Activated CD8-positive, alpha-beta T cell treated with anti-CD3 and anti-CD28 coated beads for 36 hours (primary cell): ENCODE data around the gene LAMA4. TPM values are rescaled to one million over a fixed set of nuclear protein-coding genes. Genes with fewer than 3 reads are reported as not detected.

Experiments used
- ATAC-seq: fragments of 200-7000 bp; cut with Tn5 transposase; one replicate; pipeline ENCODE4 v1.10.0; 2021; ENCODE audit warnings: mild to moderate bottlenecking, moderate library complexity
- CTCF ChIA-PET: fragments of 350-600 bp; sonication (Branson Sonifier 250); formaldehyde crosslinking; loops from one replicate; lab custom pipeline; 2021; ENCODE audit warnings: antibody characterized with exemption; lab: Charles Lee
- POLR2A ChIA-PET: fragments of 350-600 bp; sonication (Branson Sonifier 250); formaldehyde crosslinking; loops from one replicate; lab custom pipeline; 2021; ENCODE audit warnings: antibody characterized with exemption; lab: Charles Lee
- DNase-seq: peaks from one replicate; pipeline ENCODE4 v3.0.0-alpha.2; 2020
- H3K27ac Mint-ChIP-seq: one replicate; pipeline ENCODE4 v1.8.0; 2021; ENCODE audit warnings: mild to moderate bottlenecking, mixed read lengths
- H3K27me3 Mint-ChIP-seq: one replicate; pipeline ENCODE4 v1.8.0; 2021; ENCODE audit warnings: mixed read lengths
- H3K36me3 Mint-ChIP-seq: one replicate; pipeline ENCODE4 v1.8.0; 2021; ENCODE audit warnings: low read depth, mixed read lengths
- H3K4me1 Mint-ChIP-seq: one replicate; pipeline ENCODE4 v1.8.0; 2021; ENCODE audit warnings: low read depth, mixed read lengths
- H3K4me3 Mint-ChIP-seq: one replicate; pipeline ENCODE4 v1.8.0; 2021; ENCODE audit warnings: mild to moderate bottlenecking, moderate library complexity, mixed read lengths
- H3K9me3 Mint-ChIP-seq: one replicate; pipeline ENCODE4 v1.8.0; 2021; ENCODE audit warnings: mixed read lengths
- CTCF ChIP-seq: fragments of 200-600 bp; IDR thresholded peaks from one replicate; pipeline ENCODE4 v1.8.0; 2022; ENCODE audit warnings: antibody characterized with exemption, mild to moderate bottlenecking
- intact Hi-C: fragments of 100-400 bp; cut with micrococcal nuclease; formaldehyde crosslinking; loops from one replicate; pipeline ENCODE4 v1.10.0; 2022
- total RNA-seq, 2 experiments: library from RNA; stranded (reverse); gene quantifications; one replicate each; pipeline ENCODE4 v1.2.3, GENCODE V29; 2021

LAMA4 gene
- total RNA-seq, 2 experiments from 2014 or later: not detected

DNA sequence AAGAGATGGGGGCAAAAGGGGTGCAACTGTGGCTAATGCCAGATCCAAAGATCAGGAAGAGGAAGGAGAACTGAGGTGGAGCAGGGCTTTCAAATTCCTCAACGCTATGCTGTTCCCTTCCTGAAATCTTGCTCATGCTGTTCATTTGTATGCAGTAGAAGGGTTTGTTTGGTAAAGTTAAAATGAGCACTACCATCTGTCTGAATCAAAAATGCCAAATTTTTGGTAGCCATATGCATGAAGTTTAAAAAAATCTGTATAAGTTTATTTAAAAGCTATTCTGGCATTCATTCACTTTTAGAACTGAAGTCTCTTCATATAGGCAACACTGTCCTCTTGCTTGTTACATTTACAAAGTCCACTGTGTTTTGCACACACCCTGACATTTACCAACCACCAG, 84.8 kb downstream of the LAMA4 start:
- H3K27ac Mint-ChIP-seq: no peak overlapping the region
- peaks cover 29% of the 10 kb centered on the region for H3K27me3 Mint-ChIP-seq
- no peak for ATAC-seq
- no peaks in the 10 kb centered on the region for H3K36me3 Mint-ChIP-seq
- ChIA-PET POLR2A (no interaction called here), CTCF (no interaction called here)
- no peak for TF ChIP-seq CTCF
- H3K9me3 Mint-ChIP-seq: no peaks in the 10 kb centered on the region
- DNase-seq: no peak
- H3K4me1 Mint-ChIP-seq: no peaks in the 10 kb centered on the region
- H3K4me3 Mint-ChIP-seq: no peak overlapping the region
- intact Hi-C loops: no loop called here

- POLR2A ChIA-PET: interaction anchor here (0.8 to 1.7 kb wide), 4 partner anchors 9 to 76 kb away, joined by 3 to 8 read pairs (median 3); partner anchors contain the start of genes FAM229B and TUBE1
- CTCF ChIA-PET: interaction anchor here (0.6 to 8.1 kb wide), 53 partner anchors 9 to 905 kb away, joined by 3 to 161 read pairs (median 5); partner anchors contain the start of genes CCN6, FAM229B and TUBE1
- peak overlapping the region; percentile 42 for H3K4me3 Mint-ChIP-seq
- H3K27ac Mint-ChIP-seq: no peak overlapping the region
- peaks cover 12% of the 10 kb centered on the region for H3K4me1 Mint-ChIP-seq
- H3K9me3 Mint-ChIP-seq: no peaks in the 10 kb centered on the region
- no peaks in the 10 kb centered on the region for H3K36me3 Mint-ChIP-seq
- ATAC-seq (peak; percentile 98), DNase-seq (peak; percentile 90)
- peak; percentile 97 for TF ChIP-seq CTCF
- intact Hi-C loops: loop anchor here (1.0 to 5.0 kb wide), 2 partner anchors 46 to 77 kb away; no protein-coding TSS in a partner anchor
- H3K27me3 Mint-ChIP-seq: peaks cover 42% of the 10 kb centered on the region
These were observed 90.8 kb downstream of the LAMA4 start for GRCh38 chr6:112163295-112164257.

GRCh38 chr6:112160745-112161144, 93.6 kb downstream of the LAMA4 start:
- no peak overlapping the region for H3K4me3 Mint-ChIP-seq
- intact Hi-C loops: loop anchor here (5.0 kb wide), 1 partner anchor 43 kb away; no protein-coding TSS in a partner anchor
- no peak for TF ChIP-seq CTCF
- ChIA-PET POLR2A (interaction anchor here (0.6 to 2.0 kb wide), 2 partner anchors 23 to 73 kb away, joined by 3 to 6 read pairs; partner anchors contain the start of genes FAM229B and TUBE1), CTCF (interaction anchor here (0.7 to 8.1 kb wide), 5 partner anchors 18 to 902 kb away, joined by 3 to 161 read pairs (median 3); partner anchors contain the start of genes FAM229B and TUBE1)
- H3K9me3 Mint-ChIP-seq: no peaks in the 10 kb centered on the region
- H3K36me3 Mint-ChIP-seq: no peaks in the 10 kb centered on the region
- H3K27ac Mint-ChIP-seq: no peak overlapping the region
- peaks cover 35% of the 10 kb centered on the region for H3K27me3 Mint-ChIP-seq
- peaks cover 17% of the 10 kb centered on the region for H3K4me1 Mint-ChIP-seq
- ATAC-seq: no peak
- no peak for DNase-seq

GRCh38 chr6:112156668-112157067, 97.7 kb downstream of the LAMA4 start:
- H3K27ac Mint-ChIP-seq: no peak overlapping the region
- no peak for TF ChIP-seq CTCF
- POLR2A ChIA-PET: no interaction called here
- H3K36me3 Mint-ChIP-seq: no peaks in the 10 kb centered on the region
- ATAC-seq (no peak), DNase-seq (no peak)
- intact Hi-C loops: no loop called here
- peaks cover 25% of the 10 kb centered on the region for H3K4me1 Mint-ChIP-seq
- no peaks in the 10 kb centered on the region for H3K9me3 Mint-ChIP-seq
- CTCF ChIA-PET: no interaction called here
- no peak overlapping the region for H3K4me3 Mint-ChIP-seq
- H3K27me3 Mint-ChIP-seq: peaks cover 17% of the 10 kb centered on the region
